ENCODE data around the gene GH1.
"Not testable (repeated sequence)": the region's sequence is repeated elsewhere in the genome, so short reads cannot be mapped to it uniquely, and the experiment has no call there.

GH1 gene

DNA sequence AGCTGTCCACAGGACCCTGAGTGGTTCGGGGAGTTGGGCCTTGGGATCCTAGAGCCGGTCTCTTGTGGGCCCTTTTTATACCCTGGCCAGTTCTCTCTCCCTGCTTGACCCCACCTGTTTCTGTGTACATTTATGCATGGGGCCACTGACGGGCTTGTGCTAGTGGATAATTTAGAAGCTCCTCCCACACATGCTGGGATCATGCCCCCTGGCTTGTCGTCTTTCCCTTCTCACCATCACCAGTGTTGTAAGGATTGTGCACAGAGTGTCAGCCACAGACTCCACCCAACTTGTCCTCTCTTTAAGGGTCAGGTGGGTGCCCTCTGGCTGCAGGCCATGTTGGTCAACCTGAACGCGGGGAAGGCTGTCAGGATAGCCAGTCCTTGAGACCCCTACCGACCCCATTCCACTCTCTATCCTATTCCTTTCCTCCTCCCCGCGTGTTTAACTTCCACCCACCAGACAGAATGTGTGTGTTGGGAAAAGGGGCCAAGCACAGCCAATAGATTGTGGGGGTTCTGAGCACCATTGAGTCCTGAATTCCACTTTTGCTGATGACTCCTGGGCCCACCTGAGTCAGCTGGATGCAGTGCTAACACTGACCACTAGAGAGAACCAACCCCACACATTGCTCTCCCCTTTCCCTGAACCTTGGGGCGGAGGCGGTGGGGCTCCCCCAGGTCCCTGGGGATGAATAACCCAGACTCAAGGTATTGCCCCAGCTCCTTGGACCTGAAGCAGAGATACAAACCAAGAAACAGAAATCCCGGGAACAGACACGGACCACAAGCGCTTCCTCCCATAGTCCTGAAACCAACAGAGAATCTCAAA, 21.9 kb downstream of the GH1 start, which contains the start of gene CSH1:
Gene CSH1, minus strand, starts transcription at position 51 of the 831 bp plus-strand sequence. CDS start 63 bp downstream, outside the sequence.
- H3K36me3 ChIP-seq; H3K9me3 ChIP-seq; intact Hi-C loops (cut with DNase I; ENCODE audit: low total_unique reads); H3K27ac ChIP-seq; H3K4me1 ChIP-seq; DNase-seq; H3K27me3 ChIP-seq; H3K4me3 ChIP-seq: not testable (repeated sequence)

DNA sequence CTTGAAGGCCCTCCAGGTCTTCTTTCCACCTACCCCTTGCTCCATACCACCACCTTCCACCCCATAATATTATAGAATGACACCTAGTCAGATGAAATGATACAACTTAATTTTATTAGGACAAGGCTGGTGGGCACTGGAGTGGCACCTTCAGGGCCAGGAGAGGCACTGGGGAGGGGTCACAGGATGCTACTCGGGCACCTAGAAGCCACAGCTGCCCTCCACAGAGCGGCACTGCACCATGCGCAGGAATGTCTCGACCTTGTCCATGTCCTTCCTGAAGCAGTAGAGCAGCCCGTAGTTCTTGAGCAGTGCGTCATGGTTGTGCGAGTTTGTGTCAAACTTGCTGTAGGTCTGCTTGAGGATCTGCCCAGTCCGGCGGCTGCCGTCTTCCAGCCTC, 23.8 kb downstream of the GH1 start:
- DNase-seq; H3K36me3 ChIP-seq; H3K27ac ChIP-seq; H3K4me1 ChIP-seq; H3K9me3 ChIP-seq; intact Hi-C loops (cut with DNase I; ENCODE audit: low total_unique reads); H3K27me3 ChIP-seq; H3K4me3 ChIP-seq: not testable (repeated sequence)

DNA sequence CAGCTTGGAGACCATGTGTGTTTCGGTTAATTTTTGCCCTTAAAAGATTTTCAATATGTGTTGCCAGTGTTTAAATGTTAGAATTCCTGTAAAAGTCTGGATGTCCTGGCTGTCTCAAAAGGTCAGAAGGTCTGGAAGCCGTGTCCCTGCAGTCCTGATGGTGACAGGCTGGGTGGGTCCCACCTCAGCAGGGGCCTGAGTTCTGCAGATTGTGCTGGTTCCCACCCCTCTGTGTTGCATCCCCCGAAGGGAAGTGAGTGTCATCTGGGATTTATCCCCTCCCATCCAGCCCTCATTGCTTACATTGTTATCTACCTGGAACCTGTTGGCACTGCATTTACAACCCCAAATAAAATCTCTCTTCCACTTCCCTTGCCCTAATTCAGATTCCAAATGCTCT, 24.6 kb downstream of the GH1 start:
- DNase-seq; intact Hi-C loops (cut with DNase I; ENCODE audit: low total_unique reads): not testable (repeated sequence)

DNA sequence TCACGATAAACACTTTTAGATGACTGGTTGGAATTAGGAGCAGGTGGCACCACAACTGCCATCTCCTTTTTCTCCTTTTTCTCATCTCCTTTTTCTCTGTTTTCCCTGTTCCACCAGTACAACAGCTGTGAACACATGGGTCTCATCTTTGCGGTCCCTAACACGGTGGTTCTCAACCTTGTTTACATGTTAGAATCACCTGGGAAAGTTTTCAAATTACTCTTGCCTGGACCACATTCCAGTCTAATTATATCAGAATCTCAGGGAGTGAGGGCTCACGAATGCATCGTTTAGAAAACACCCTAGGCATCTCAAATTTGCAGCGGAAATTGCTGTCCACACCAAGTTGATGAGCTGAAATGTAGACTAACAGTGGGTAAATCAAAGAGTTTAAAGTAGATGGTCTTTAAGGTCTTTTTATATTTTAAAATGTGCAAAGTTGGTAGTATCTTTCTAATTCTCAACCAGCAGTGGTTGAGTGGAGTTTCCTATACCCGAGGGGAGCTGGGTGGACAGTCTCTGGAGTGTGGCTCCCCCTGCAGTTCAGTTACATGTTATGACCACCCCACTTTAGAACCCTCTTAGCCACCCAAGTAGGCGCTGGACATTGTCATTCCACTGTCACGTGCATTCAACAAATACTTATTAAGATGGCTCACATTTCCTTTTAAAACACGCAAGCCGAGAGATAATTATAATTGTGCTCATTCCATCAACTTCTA, 26.2 kb downstream of the GH1 start:
- intact Hi-C loops (cut with DNase I; ENCODE audit: low total_unique reads); H3K27ac ChIP-seq; H3K27me3 ChIP-seq; H3K4me1 ChIP-seq; H3K9me3 ChIP-seq; H3K36me3 ChIP-seq; H3K4me3 ChIP-seq; DNase-seq: not testable (repeated sequence)

More for the DNA sequence above, 24.6 kb downstream of the GH1 start:
- H3K4me3 ChIP-seq, H3K9me3 ChIP-seq, H3K27ac ChIP-seq, H3K36me3 ChIP-seq, H3K4me1 ChIP-seq, H3K27me3 ChIP-seq: not testable (repeated sequence)

- H3K36me3 ChIP-seq; H3K27me3 ChIP-seq; intact Hi-C loops (cut with DNase I; ENCODE audit: low total_unique reads); H3K27ac ChIP-seq; H3K4me1 ChIP-seq; H3K9me3 ChIP-seq; DNase-seq; H3K4me3 ChIP-seq: not testable (repeated sequence)
- peak; percentile 11 to 37 for TF ChIP-seq CTCF (IDR thresholded peaks at IDR 0.05)
Measured at GRCh38 chr17:63889026-63889848, 29.4 kb downstream of the GH1 start.

DNA sequence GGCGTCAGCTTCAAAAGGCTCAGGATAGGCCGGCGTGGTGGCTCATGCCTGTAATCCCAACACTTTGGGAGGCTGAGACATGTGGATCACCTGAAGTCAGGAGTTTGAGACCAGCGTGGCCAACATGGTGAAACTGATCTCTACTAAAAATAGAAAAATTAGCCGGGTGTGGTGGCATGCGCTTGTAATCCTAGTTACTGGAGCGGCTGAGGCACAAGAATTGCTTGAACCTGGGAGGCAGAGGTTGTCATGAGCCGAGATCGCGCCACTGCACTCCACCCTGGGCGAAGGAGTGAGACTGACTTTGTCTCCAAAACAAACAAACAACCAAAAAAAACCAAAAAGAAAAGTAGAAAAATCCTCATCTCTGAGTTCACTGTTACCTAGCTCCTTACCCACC, 33.5 kb downstream of the GH1 start:
- H3K27ac ChIP-seq; DNase-seq; H3K4me3 ChIP-seq; intact Hi-C loops (cut with DNase I; ENCODE audit: low total_unique reads); H3K36me3 ChIP-seq; H3K9me3 ChIP-seq; H3K4me1 ChIP-seq: not testable (repeated sequence)
- H3K27me3 ChIP-seq = peaks cover 0 to 16% of the 10 kb centered on the region in 2 donors

DNA sequence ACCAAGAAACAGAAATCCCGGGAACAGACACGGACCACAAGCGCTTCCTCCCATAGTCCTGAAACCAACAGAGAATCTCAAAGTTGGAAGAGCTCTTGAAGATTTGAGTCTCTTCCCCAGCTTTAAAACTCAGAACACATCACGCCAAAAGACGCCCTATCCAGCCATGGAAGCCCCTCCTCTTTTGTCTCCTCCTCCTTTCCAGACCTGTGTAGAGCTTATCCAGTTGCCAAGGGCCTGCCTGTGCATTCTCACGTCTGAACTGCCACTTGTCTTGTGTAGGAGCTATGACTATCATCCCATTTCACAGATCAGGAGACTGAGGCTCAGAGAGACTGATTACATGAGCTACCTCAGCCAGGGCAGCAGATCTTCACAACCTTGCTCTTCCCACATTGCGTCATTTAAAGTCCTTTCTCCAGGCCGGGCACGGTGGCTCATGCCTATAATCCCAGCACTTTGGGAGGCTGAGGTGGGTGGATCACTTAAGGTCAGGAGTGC, 36.0 kb downstream of the GH1 start:
- H3K27me3 ChIP-seq = peaks cover 0 to 18% of the 10 kb centered on the region in 2 donors
- H3K4me3 ChIP-seq; DNase-seq; H3K9me3 ChIP-seq; intact Hi-C loops (cut with DNase I; ENCODE audit: low total_unique reads); H3K4me1 ChIP-seq; H3K27ac ChIP-seq; H3K36me3 ChIP-seq: not testable (repeated sequence)

- intact Hi-C loops (cut with DNase I; ENCODE audit: low total_unique reads) = no loop called here
- peak; percentile 32 to 50 for TF ChIP-seq CTCF (IDR thresholded peaks at IDR 0.05)
- H3K9me3 ChIP-seq = no peaks in the 10 kb centered on the region
- H3K4me1 ChIP-seq = no peaks in the 10 kb centered on the region
- DNase-seq = no peak
- H3K4me3 ChIP-seq = no peak within 1 kb of the TSS
- no peaks in the 10 kb centered on the region for H3K36me3 ChIP-seq
- H3K27me3 ChIP-seq = peaks cover 0 to 19% of the 10 kb centered on the region in 2 donors
- no peak within 1 kb of the TSS for H3K27ac ChIP-seq
Measured at GRCh38 chr17:63881935-63882601, 36.6 kb downstream of the GH1 start, which contains the start of gene GH2. GH2 (minus strand) TSS chr17:63881944; CDS start chr17:63881801, 143 bp downstream.

- DNase-seq; H3K9me3 ChIP-seq; H3K27ac ChIP-seq; intact Hi-C loops (cut with DNase I; ENCODE audit: low total_unique reads); H3K36me3 ChIP-seq; H3K4me1 ChIP-seq; H3K4me3 ChIP-seq: not testable (repeated sequence)
- peaks cover 0 to 26% of the 10 kb centered on the region in 2 donors for H3K27me3 ChIP-seq
Measured at GRCh38 chr17:63881337-63881736, 37.3 kb downstream of the GH1 start.
